Activated CD4-positive, CD25-positive, alpha-beta regulatory T cell treated with anti-CD3 and anti-CD28 coated beads, Interleukin-2, amount 50 U/mL, for 24 hours (primary cell): Measurements from ENCODE around the gene HEATR5A.
"Not testable (repeated sequence)": the region's sequence is repeated elsewhere in the genome, so short reads cannot be mapped to it uniquely, and the experiment has no call there.

Experiments
- ATAC-seq, 2 donors: fragments of 150-1000 bp; cut with Tn5 transposase; one replicate each; pipeline ENCODE4 v1.10.0; 2021; ENCODE audit warnings: mild to moderate bottlenecking in 1 of 2, moderate library complexity in 1 of 2

Gene HEATR5A

GRCh38 chr14:31280132-31280870, 140.0 kb downstream of the HEATR5A start:
- no peak for ATAC-seq

GRCh38 chr14:31278883-31279282, 141.5 kb downstream of the HEATR5A start:
- no peak for ATAC-seq

GRCh38 chr14:31277085-31277484, 143.3 kb downstream of the HEATR5A start:
- no peak for ATAC-seq

GRCh38 chr14:31276417-31276816, 143.9 kb downstream of the HEATR5A start:
- not testable (repeated sequence) for ATAC-seq

- no peak for ATAC-seq
These were observed 144.6 kb downstream of the HEATR5A start for GRCh38 chr14:31275731-31276130.

- ATAC-seq = no peak
These were observed 148.7 kb downstream of the HEATR5A start for GRCh38 chr14:31271648-31272047.

- no peak for ATAC-seq
These were observed 150.1 kb downstream of the HEATR5A start for GRCh38 chr14:31270196-31270772.

GRCh38 chr14:31269634-31270195, 150.6 kb downstream of the HEATR5A start:
- no peak for ATAC-seq

GRCh38 chr14:31268216-31268615, 152.1 kb downstream of the HEATR5A start:
- no peak for ATAC-seq

GRCh38 chr14:31266437-31267331, 153.7 kb downstream of the HEATR5A start:
- ATAC-seq = no peak

- no peak for ATAC-seq
These were observed 154.5 kb downstream of the HEATR5A start for GRCh38 chr14:31265701-31266398.

- no peak for ATAC-seq
These were observed 156.7 kb downstream of the HEATR5A start for GRCh38 chr14:31263485-31264133.

- ATAC-seq = no peak
These were observed 158.3 kb downstream of the HEATR5A start for GRCh38 chr14:31261859-31262731.

- ATAC-seq = no peak
These were observed 158.9 kb downstream of the HEATR5A start for GRCh38 chr14:31261523-31261858.

GRCh38 chr14:31259040-31259435, 161.3 kb downstream of the HEATR5A start:
- not testable (repeated sequence) for ATAC-seq

GRCh38 chr14:31258427-31259039, 161.8 kb downstream of the HEATR5A start:
- no peak for ATAC-seq

- ATAC-seq = not testable (repeated sequence)
These were observed 162.6 kb downstream of the HEATR5A start for GRCh38 chr14:31257554-31258426.

- ATAC-seq = no peak
These were observed 163.2 kb downstream of the HEATR5A start for GRCh38 chr14:31257244-31257553.

GRCh38 chr14:31256534-31257243, 163.7 kb downstream of the HEATR5A start:
- no peak for ATAC-seq
